ENCODE data around the gene G6PC2. TPM values are rescaled to one million over a fixed set of nuclear protein-coding genes. Genes with fewer than 3 reads are reported as not detected.

The G6PC2 gene
- total RNA-seq, 2 donors from 2014 or later = 21.3 to 35.3 TPM

- intact Hi-C loops (cut with DNase I) = loop anchor here (10.0 kb wide), 1 partner anchor 138 kb away; no protein-coding TSS in a partner anchor
- H3K4me3 ChIP-seq = no peak overlapping the region
- H3K9me3 ChIP-seq = no peaks in the 10 kb centered on the region
- peaks cover 8% of the 10 kb centered on the region for H3K4me1 ChIP-seq
- no peak overlapping the region for H3K27ac ChIP-seq
- 27 to 41% methylated on average over 21 of the region's 21 CpGs for WGBS, 2 donors
- no peaks in the 10 kb centered on the region for H3K27me3 ChIP-seq
- TF ChIP-seq CTCF (IDR thresholded peaks at IDR 0.05) = no peak
- no peak for TF ChIP-seq POLR2A (IDR thresholded peaks at IDR 0.05)
- no peaks in the 10 kb centered on the region for H3K36me3 ChIP-seq (replicated peaks in 1 of 2; ENCODE audit: insufficient read depth in 1 of 2, low read depth in 2 of 2)
- ATAC-seq (peak; percentile 77), DNase-seq (peak; percentile 27 to 68 (median 36))
Measured at GRCh38 chr2:168912901-168913369, 11.8 kb downstream of the G6PC2 start.

GRCh38 chr2:168913495-168913894, 12.4 kb downstream of the G6PC2 start:
- intact Hi-C loops (cut with DNase I) = loop anchor here (10.0 kb wide), 1 partner anchor 139 kb away; no protein-coding TSS in a partner anchor
- no peak for ATAC-seq
- DNase-seq = peak in 1 of 4 donors; percentile 8
- H3K36me3 ChIP-seq (replicated peaks in 1 of 2; ENCODE audit: insufficient read depth in 1 of 2, low read depth in 2 of 2) = no peaks in the 10 kb centered on the region
- no peak for TF ChIP-seq POLR2A (IDR thresholded peaks at IDR 0.05)
- TF ChIP-seq CTCF (IDR thresholded peaks at IDR 0.05) = no peak
- no peak overlapping the region for H3K4me3 ChIP-seq
- H3K4me1 ChIP-seq = peaks cover 8% of the 10 kb centered on the region
- H3K27ac ChIP-seq = no peak overlapping the region
- 77 to 88% methylated on average over 4 of the region's 4 CpGs for WGBS, 2 donors
- no peaks in the 10 kb centered on the region for H3K9me3 ChIP-seq
- no peaks in the 10 kb centered on the region for H3K27me3 ChIP-seq

- ATAC-seq (no peak), DNase-seq (no peak)
- TF ChIP-seq CTCF (IDR thresholded peaks at IDR 0.05) = no peak
- no peak for TF ChIP-seq POLR2A (IDR thresholded peaks at IDR 0.05)
- Histone ChIP-seq H3K27ac (no peak overlapping the region), H3K4me3 (no peak overlapping the region), H3K9me3 (no peaks in the 10 kb centered on the region), H3K4me1 (peaks cover 8% of the 10 kb centered on the region), H3K36me3 (replicated peaks in 1 of 2; ENCODE audit: insufficient read depth in 1 of 2, low read depth in 2 of 2) (no peaks in the 10 kb centered on the region), H3K27me3 (no peaks in the 10 kb centered on the region)
- intact Hi-C loops (cut with DNase I) = loop anchor here (10.0 kb wide), 1 partner anchor 141 kb away; no protein-coding TSS in a partner anchor
- WGBS, 2 donors = 87 to 90% methylated on average over 3 of the region's 3 CpGs
Measured at GRCh38 chr2:168915441-168916330, 14.6 kb downstream of the G6PC2 start.

- Histone ChIP-seq H3K36me3 (replicated peaks in 1 of 2; ENCODE audit: insufficient read depth in 1 of 2, low read depth in 2 of 2) (no peaks in the 10 kb centered on the region), H3K27ac (no peak overlapping the region), H3K27me3 (no peaks in the 10 kb centered on the region), H3K4me1 (peaks cover 8% of the 10 kb centered on the region), H3K9me3 (no peaks in the 10 kb centered on the region), H3K4me3 (no peak overlapping the region)
- ATAC-seq (no peak), DNase-seq (no peak)
- 64 to 75% methylated on average over 4 of the region's 4 CpGs for WGBS, 2 donors
- no peak for TF ChIP-seq POLR2A (IDR thresholded peaks at IDR 0.05)
- TF ChIP-seq CTCF (IDR thresholded peaks at IDR 0.05) = no peak
- intact Hi-C loops (cut with DNase I) = loop anchor here (10.0 kb wide), 1 partner anchor 142 kb away; no protein-coding TSS in a partner anchor
Measured at GRCh38 chr2:168916331-168916675, 15.2 kb downstream of the G6PC2 start.
